H1 (cell line): ENCODE data around the gene GJD4. TPM values are rescaled to one million over a fixed set of nuclear protein-coding genes. Genes with fewer than 3 reads are reported as not detected.

ENCODE experiments used
- CBX8 ChIP-seq: fragments of 300-800, 300-1000 bp; sonication (generic); IDR thresholded peaks from 2 replicates; pipeline ENCODE4 v1.7.1; 2016; ENCODE audit warnings: low read depth, low read length, borderline replicate concordance
- CHD1 ChIP-seq: IDR thresholded peaks from 2 replicates; pipeline ENCODE4 v1.6.1; 2012; ENCODE audit warnings: low read depth, low read length, improper control_type of control experiment
- CHD7 ChIP-seq: fragments of 300-600 bp; sonication (generic); IDR thresholded peaks from 2 replicates; pipeline ENCODE4 v1.7.1; 2012; ENCODE audit warnings: low read length, moderate library complexity, mild to moderate bottlenecking, inconsistent platforms; ENCODE audit not compliant: insufficient replicate concordance
- FOSL1 ChIP-seq: IDR thresholded peaks from 2 replicates; pipeline ENCODE4 v1.6.1; 2011; ENCODE audit warnings: mild to moderate bottlenecking, low read depth, low read length, moderate library complexity; ENCODE audit not compliant: insufficient read depth
- HDAC2 ChIP-seq, 2 experiments: fragments of 300-600 bp in 1 of 2; sonication (generic) in 1 of 2; IDR thresholded peaks; 2 replicates each; pipeline ENCODE4 v1.6.1; 2011 to 2012; ENCODE audit warnings: low read depth in 2 of 2, low read length in 2 of 2, mild to moderate bottlenecking in 2 of 2, moderate library complexity in 2 of 2, borderline replicate concordance in 1 of 2, inconsistent platforms in 1 of 2
- MAX ChIP-seq: IDR thresholded peaks from 2 replicates; pipeline ENCODE4 v1.6.1; 2012; ENCODE audit warnings: inconsistent platforms
- NRF1 ChIP-seq: IDR thresholded peaks from 2 replicates; pipeline ENCODE4 v1.6.1; 2011; ENCODE audit warnings: mild to moderate bottlenecking, low read depth, low read length, improper control_type of control experiment
- POLR2AphosphoS5 ChIP-seq: IDR thresholded peaks from 2 replicates; pipeline ENCODE4 v1.6.1; 2011; ENCODE audit warnings: low read depth, low read length
- POU5F1 ChIP-seq: IDR thresholded peaks from 2 replicates; pipeline ENCODE4 v1.6.1; 2011; ENCODE audit warnings: low read depth, mild to moderate bottlenecking, low read length, moderate library complexity
- SIN3A ChIP-seq, 2 experiments: IDR thresholded peaks in 1 of 2; conservative IDR thresholded peaks in 1 of 2; 2 replicates each; pipeline ENCODE4 v1.6.1; 2011 to 2012; ENCODE audit warnings: low read length in 2 of 2, improper control_type of control experiment in 1 of 2, low read depth in 1 of 2, mild to moderate bottlenecking in 1 of 2
- SP1 ChIP-seq: IDR thresholded peaks from 2 replicates; pipeline ENCODE4 v1.6.1; 2011; ENCODE audit warnings: low read depth, low read length
- polyA plus RNA-seq, 7 experiments: library from polyadenylated mRNA; depleted of rRNA in 3 of 7; stranded (reverse) in 5 of 7; unstranded in 2 of 7; fragments of >200 nt in 5 of 7; fragments of 200-250 nt in 2 of 7; gene quantifications; 1 replicate in 5 of 7; 2 replicates in 1 of 7; 4 replicates in 1 of 7; pipeline versions ENCODE4 v1.2.1 to v1.2.3, GENCODE V29; 2011 to 2013; ENCODE audit warnings: missing spikeins in 2 of 7, mixed read lengths in 2 of 7
- total RNA-seq: library from RNA; stranded (reverse); fragmentation: NEBNext Ultra II Directional; extraction: Animal tissue kit (Norgen Biotek cat#: 25700); gene quantifications from 2 replicates; pipeline ENCODE4 v1.2.1, GENCODE V29; 2021

GJD4 gene
- total and polyA plus RNA-seq, 2 of the 8 experiments (the other 6 are each of a cell fraction or from before 2014, with no cell fraction given) = not detected

GRCh38 chr10:35585903-35586535, 19.1 kb upstream of the GJD4 start (continued):
- no peak for TF ChIP-seq CHD7
- no peak for TF ChIP-seq POU5F1
- TF ChIP-seq CBX8 = no peak
- no peak for TF ChIP-seq FOSL1
- TF ChIP-seq MAX = no peak
- TF ChIP-seq SP1 = no peak
- TF ChIP-seq SIN3A (conservative IDR thresholded peaks at IDR 0.05 in 1 of 2, IDR thresholded peaks at IDR 0.05 in 1 of 2; ENCODE audit: low read depth in 1 of 2, low read length in 2 of 2) = no peak
- no peak for TF ChIP-seq CHD1
- no peak for TF ChIP-seq HDAC2 (IDR thresholded peaks at IDR 0.05; ENCODE audit: borderline replicate concordance in 1 of 2, low read depth in 2 of 2, low read length in 2 of 2)
- no peak for TF ChIP-seq POLR2AphosphoS5
- TF ChIP-seq NRF1 = no peak
